Stimulated activated CD8-positive, alpha-beta memory T cell treated with anti-CD3 and anti-CD28 coated beads, Interleukin-12 subunit alpha, Interleukin-12 subunit beta, amount 100 ng/mL, for 24 hours (primary cell): ENCODE measurements around the gene RILP.
A peak's percentile ranks its signal among the peaks of the same experiment; 100 is the strongest.

Experiments used
- DNase-seq: peaks from one replicate; pipeline ENCODE4 v3.0.0-alpha.2; 2020; ENCODE audit errors: extremely low read depth

The RILP gene

DNA sequence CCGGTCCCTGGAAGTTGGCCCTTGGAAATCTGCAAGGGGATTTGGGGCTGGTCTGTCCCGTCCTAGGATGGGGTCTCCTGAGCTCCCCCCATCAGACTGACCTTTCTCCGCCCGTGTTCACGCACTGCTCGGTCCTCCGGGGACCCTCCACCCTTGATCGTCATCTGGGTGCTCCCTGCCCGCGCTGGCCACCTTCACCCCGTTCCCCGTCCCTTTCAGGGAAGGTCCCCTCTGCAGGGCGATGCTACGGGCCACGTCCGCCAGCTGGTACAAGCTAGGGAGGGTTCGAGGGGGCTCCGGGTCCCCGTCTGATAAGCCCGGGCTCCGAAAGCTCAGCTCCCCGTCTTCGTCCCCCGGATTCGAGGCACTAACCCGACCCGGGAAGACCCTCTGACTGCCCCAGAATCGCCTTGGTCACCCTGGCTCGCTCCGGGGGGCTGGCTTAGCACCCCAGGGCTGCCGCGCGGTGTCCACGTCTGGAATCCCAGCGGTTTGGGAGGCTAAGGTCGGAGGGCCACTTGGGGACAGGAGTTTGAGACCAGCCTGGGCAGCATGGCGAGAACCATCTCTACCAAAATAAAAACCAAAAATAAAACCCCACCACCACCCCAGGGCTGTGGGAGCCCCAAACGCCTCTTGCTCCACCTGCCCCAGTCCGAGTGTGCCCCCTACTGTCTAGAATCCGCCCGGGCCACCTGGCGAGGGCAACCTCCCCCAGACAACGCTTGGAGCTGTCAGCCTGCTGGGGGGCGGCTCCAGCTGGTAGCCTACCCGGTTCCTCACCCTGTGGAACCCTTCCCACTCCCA is 20.0 kb downstream of the RILP start:
- DNase-seq = no peak

DNA sequence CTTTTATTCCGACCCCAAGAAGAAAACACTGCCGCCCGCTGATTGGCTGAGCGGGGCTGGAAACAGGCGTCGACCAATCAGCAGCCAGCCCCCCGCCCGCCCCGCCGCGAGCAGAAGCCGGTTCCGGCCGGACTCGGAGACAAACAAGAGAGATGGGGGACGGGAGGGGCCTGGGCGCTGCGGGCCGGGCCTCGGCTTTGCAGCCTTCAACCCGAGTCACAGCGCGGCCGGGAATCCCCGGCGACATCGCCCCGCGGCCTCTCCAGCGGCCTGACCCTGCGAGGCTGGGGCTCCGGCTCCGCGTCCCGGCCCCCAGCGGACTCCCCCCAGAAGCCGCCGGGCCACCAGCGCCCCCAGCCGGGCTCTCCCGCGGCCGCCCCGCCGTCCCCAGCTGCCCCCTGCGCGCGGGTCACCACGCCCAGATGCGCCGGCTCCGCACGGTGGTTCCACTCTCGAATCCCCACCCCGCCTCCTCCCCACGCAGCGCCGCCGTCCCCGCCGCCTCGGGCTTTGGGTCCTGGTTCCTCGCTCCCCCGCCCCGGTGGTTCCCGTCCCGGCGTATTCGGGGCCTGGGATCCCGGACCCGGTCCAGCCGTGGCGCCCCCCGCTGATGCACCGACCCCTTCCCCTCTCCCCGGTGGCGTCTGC is 20.7 kb downstream of the RILP start:
- DNase-seq = peak; percentile 69

DNA sequence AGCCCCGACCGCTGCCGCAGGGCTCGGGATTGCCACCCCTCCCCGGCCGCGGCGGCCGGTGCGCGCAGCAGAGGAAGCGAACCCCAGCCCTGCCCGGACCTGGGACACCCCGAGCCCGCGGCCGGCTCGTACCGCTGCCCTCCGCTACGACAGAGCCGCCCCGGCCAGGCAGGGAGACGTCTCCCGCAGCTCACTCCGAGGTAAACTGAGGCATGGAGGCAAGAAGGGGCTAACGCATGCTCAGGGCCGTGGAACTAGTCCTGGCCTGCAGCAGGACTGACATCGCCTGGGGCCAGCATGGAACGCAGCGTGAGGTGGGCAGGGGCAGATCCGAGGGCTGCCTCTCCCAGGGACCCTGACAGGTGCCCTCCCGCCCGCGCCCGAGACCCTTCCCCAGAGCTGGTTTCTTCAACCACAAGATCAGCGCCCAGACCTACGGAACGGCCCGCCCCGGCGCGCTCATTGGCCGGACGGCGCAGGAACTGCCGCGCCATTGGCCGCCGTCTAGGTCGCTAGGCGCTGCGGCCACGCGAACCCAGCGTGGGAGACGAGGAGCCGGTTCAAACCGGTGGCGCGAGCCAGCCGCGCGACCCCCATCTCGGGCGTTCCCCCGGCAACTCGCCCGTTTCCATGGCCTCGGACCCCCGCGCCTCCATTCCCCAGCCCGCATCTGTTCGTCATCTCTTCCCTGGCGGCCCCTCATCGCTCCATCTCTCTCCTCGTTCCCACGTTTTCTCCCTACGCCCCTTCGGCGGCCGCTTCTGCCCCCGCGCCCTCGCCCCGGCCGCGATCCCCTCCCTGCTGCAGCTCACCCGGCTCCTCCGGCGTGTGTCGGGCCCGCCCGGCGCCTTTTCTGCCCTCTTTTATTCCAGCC is 21.4 kb downstream of the RILP start, which contains the start of gene SLC43A2:
Gene SLC43A2 (minus strand): TSS at position 853 of the 874 bp plus-strand sequence. CDS start 960 bp downstream, outside the sequence.
- DNase-seq = no peak

DNA sequence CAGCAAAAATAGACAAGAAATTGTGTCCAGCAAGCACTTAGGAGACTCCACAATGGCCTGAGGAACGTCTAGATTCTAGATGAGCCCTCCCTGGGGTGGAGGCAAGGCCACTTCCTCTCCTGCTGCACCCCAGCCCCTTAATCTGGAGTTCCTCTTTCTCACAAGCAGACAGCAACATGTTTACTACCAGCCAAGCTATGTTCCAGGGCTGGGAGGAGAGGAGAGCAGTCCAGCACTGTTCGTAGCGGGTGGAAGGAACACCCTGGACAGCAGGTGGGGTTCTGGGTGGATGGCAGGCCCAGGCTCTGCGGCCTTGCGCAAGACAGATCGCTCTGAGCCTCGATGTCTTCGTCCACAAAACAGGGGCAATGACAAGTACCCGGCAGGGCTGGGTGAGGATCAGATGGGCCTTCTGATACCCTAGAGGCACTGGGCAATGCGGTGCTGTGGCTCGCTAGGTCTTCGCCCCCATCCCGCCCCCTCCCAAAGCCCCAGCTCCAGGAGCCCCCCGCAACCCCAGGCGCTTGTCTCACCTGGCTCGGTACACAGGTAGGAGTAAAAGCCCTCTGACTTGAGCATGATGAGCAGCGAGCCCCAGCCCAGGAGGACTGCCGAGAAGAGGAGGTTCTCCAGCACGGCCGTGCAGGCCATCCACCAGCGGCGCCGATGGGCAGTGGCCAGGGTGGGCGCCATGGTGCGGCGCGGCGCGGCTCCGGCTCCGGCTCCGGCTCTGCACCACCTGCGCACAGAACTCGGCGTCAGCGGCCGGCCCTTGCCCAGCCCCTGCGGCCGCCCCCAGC is 22.3 kb downstream of the RILP start:
- DNase-seq = no peak

DNA sequence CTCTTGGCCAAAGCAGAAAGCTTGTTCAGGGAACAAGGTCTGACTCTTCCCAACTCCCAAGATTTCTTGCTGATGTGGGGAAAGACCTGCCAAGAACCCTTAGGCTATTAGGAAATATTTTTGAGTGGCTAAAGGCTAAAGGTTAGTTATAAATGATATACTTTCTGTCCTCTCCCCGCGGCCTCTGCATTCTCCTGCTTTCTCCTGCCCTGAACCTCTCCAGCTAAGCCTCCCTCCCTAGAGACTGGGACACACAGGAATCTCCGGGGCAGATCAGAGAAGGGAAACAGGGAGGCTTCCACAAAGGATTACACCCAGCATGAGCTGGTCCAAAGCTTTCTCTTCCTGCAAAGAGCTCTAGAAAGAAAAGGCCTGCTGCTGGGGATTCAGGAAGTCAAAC is 23.3 kb downstream of the RILP start:
- no peak for DNase-seq

DNA sequence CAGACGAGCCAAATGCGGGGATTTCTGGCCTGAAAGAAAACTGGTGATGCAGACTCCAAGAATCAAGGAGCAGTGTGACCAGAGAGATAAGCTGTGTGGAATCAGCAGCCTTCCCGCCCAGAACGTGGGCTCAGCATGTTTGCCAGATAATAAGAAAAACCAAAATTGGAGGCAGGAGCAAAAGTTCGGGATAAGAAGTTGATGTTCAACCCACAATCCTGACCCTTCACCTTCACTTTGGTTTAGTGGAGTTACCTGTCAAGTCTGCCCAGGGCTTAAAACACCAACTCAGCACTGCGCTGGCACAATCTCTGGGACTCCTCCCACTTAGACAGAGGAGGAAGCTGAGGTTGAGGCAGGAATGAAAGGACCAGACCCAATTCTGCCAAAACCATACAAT is 24.1 kb downstream of the RILP start:
- DNase-seq = no peak

DNA sequence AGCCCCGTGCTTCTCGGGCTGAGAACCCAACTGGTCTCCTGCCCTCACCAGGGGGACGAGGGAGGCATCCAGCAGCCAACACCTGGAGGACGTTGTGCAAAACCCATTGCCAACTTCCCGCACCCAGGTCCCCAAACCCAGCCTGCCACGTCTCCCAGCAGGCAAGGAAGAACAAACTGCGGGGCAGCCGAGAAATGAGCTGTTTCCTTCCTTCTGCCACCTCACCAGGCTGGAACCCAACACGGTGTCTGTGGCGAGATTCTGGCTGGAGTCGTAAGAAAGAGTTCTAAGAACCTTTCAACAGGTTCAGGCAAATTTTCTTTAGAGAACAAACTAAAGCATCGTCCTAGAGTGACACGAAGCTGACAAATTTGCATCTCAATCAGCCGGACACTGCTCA is 24.6 kb downstream of the RILP start:
- DNase-seq = no peak

DNA sequence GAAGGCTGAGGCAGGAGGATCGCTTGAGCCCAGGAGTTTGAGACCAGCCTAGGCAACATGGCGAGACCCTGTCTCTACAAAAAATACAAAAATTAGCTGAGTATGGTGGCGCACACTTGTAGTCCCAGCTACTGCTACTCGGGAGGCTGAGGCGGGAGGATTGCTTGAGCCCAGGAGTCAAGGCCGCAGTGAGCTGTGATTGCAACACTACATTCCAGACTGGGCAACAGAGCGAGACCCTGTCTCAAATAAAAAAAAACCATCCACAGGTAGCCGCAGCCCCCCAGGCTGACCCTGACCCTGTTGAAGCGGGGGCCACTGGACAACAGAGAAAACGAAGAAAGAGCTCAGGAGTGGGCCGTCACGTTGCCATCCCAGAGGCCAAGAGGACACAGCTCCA is 25.0 kb downstream of the RILP start:
- DNase-seq = no peak

DNA sequence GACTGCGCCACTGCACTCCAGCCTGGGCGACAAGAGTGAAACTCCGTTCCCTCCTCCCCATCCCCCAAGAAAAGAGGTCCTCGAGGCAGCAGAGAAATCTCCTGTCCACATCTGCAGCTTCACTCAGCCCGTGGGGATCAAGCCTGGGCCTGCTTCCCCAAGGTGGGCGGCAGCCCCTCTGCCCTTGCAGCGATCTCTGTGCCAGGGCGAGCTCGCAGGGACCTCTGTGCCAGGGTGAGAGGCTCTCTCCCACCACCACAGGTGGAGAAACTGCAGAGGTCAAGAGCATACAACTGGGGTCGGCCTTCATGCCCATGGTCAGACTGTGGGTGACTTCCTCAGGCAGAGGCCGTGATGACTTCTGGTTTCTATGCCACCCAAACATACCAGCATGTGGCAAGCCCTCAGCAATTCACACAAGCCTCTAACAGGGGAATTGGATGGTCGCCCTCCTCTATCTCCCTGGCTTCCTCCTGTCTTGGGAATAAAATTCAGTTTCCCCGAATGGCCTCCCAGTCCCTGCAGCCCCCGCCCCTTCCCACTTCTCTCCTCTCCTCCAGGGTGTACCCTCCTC is 26.5 kb downstream of the RILP start:
- no peak for DNase-seq

DNA sequence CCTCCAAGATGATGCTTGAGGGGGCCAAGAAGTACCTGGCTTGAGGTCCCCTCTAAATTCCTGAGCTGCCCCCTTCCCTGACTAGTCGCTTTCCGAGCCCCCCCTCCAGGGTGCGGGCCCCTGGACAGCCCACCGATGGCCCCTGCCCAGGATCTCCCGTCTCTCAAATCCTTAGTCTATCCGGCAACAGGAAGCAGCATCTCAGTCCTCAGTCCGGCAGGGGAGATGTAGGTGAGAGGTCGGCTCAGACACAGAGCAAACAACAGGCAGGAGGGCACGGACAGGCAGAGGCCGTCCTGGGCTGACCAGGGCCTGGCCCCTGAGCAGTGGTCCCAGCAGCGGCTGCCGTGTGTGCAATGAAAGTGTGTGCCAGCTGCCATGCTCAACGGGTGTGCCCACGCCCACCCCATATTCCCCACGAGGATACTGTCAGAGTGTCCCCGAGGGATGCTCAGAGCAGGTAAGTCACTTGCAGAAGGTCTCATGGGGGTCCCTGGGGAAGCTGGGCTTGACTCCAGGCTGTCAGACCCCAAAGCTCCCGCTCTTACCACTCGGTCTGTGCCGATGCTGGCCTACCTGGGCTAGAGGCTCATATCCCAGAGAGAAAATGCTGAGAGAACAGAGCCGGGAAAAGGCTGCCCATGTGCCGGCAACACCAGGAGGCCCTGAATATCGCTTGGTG is 28.3 kb downstream of the RILP start:
- no peak for DNase-seq

DNA sequence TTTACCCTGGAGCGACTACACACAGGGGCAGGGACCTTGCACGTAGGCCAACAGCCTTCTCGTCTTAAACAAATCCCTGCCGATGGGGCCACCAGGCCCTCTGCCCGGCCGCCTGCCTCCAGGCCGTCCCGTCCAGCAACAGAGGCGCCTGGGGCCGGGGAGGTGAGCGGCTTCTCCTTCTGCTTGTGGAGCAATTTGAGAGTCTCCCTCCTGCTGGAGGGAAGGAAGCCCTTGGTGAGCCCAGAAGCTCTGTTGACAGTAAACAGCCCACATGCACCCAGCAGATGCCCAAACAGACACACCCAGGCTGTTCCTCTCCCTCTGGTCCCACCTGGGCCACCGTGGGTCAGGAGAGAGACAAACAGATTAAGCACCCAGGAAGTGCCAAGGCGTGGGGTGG is 29.2 kb downstream of the RILP start:
- DNase-seq = no peak

DNA sequence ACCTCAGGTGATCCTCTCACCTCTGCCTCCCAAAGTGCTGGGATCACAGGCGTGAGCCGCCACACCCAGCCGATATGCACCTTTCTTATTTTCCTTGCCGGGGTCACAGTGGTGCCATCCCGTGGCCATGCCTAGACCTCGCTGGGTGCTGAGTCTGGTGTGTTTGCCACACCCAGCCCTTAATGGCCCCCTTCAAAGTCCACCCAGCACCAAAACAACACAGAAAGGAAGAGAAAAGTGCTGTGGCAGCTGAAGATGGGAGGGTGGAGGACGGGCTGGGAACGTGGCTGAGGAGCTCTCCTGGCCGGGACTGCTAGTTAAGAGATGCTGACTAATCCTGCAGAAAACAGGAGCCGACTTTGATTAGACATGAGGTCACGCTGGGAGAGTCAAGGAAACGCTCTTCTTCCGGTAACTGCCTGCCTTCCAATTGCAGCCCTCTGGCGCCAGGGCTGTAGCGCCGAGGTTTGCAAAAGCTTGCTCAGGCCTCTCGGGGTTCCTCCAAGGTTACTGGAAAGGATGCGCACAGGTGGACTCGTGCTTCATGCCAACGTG is 32.0 kb downstream of the RILP start:
- DNase-seq = no peak

DNA sequence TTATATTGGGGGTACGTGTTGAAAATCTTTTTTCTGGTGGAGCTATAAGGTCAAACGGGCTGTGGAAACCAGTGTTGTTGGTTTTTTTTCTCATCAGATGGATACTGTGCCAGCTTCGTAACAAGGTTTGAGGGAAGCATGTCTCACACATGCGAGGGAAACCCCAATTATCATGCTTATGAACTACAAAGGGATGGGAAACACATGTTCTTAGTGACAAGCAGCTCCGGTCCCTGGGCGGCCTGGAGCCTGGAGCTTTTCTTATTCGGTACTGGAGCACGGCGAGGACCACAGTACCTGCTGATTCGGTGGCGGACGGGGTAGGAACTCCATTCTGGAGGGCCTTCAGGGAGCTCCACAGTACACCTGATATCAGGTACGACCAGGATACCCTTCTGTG is 33.6 kb downstream of the RILP start:
- DNase-seq = no peak

DNA sequence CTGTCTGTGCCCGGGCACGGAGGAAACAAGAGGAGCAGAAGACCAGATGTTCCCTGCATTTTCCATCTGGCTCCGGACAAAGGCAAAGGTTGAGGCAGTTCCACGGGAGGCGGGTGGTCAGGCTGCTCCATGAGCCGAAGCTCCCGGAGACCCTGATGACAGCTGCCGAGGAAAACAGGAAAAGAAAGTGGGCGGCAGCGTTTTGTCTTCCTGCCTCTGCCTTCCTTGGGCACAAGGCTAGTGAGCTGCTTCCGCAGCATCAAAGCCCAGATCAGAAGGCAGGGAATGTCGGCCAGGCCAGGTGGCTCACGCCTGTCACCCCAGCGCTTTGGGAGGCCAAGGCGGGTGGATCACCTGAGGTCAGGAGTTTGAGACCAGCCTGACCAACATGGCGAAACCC is 37.3 kb downstream of the RILP start:
- no peak for DNase-seq

DNA sequence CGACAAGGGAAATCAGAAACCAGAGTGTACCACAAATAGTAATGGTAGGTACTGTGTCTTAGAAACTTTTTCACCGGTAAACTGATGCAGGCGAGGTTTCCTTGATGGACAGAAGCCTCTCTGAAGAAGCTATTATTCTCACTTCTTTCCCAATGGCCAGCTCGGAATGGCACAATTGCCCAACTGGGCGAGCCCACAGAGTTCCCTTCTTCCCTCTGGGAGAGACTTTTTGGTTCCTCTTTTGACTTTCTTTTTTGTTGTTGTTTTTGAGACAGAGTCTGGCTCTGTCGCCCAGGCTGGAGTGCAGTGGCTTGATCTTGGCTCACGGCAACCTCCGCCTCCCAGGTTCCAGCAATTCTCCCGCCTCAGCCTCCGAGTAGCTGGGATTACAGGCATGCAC is 38.0 kb downstream of the RILP start:
- DNase-seq = no peak

DNA sequence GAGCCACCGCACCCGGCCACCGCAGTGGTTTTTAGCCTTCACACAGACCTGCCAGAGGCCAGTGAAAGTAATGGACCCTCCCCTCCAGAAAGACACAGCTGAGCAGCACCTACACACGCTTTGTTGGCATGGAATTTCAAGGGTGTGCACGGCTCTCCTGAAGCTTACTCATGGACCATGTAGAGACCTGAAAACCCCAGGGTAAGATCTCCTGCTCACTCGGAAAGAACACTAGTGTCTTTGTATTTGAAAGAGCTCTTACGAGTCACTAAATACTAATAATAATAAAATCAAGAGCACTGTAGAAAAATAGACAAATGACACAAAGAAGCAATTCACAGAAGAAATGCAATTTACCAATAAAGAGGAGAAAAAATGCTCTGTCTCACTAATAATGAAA is 41.0 kb downstream of the RILP start:
- no peak for DNase-seq

DNA sequence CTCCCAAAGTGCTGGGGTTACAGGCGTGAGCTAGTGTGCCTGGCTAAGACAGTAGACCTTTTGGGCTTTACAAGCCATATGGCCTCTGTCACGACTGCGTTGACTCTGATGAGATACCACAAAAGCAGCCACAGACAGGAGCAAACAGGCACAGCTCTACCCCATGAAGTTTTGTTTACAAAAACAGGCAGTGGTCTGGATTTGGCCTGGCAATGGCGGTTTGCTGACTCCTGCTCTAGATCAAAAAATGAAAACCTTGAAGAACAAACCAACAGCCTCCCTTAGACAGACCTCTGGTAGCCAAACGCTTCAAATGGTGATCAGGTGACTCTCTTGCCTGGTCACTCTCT is 41.7 kb downstream of the RILP start:
- DNase-seq = no peak

DNA sequence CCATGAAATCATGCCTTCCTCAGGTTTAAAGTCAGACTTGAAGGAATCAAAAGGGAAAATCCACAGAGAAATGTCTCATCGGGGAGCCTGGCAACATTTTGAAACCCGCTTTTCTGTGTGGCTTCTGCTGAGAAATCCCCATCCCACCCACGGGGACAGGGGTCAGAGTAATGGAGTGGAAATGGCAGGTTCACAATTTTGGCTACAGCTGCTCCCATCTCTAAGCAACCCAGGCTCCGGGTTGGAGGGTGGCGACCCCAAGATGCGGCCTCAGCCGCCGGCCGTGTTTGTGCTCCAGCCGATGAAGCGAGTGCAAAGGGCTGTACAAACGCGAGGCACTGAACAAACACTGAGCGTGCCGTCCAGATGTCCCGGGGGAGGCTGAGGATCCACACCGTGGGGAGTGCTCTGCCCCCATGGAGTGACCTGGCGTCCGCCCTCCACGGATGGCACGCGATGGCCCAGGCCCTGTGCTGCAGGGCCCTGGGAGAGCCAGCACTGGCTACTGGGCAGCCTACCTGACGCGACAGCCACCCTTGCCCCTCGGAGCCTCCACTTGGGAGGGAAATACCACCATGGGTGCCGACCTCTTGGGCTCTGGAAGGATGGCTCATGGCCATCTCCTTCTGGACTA is 43.2 kb downstream of the RILP start:
- DNase-seq = no peak

DNA sequence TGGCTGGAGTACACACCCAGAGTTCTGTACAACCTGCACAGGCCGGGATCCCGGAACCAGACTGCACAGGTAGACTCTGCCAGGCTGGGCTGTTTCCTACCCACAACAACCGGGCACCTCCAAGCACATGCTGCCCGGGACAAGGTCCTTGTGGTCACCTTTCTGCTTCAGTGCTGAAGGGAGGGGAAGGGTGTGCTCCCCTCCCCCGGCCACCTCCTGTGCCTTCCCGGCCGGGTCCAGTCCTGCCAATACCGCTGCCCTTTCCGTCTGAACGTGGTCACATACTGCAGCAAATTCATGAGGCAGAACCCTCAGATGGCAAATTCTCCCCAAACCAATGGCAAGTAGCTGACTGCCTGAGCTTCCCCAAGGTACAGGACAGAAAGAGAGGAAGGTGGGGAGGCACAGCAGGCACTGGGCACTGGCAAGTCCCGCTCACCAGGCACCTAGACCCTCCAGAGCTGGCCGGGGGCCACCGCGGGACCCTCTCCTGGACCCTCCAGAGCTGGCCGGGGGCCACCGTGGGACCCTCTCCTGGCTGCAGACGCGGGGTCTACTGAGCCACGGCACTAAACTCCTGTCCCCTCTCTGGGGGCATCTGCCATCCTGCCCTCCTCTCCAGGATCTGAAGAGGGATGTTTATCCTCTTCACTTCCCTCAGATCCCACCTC is 43.9 kb downstream of the RILP start:
- no peak for DNase-seq
